Endothelial cell of umbilical vein (primary cell): Measurements from ENCODE around the gene SRGAP3.

ENCODE experiments used
- CTCF ChIP-seq, 2 donors: IDR thresholded peaks; 1 replicate in 1 of 2; 2 replicates in 1 of 2; pipeline ENCODE4 v1.5.1; 2011; ENCODE audit warnings: low read length in 2 of 2, mild to moderate bottlenecking in 2 of 2, moderate library complexity in 2 of 2, control low read depth in 1 of 2, inconsistent platforms in 1 of 2, low read depth in 1 of 2; ENCODE audit not compliant: insufficient read depth in 1 of 2; ENCODE audit errors: extremely low read depth in 1 of 2
- EZH2 ChIP-seq: IDR thresholded peaks from 2 replicates; pipeline ENCODE4 v1.6.1; 2012; ENCODE audit warnings: borderline replicate concordance, low read depth, mild to moderate bottlenecking, moderate library complexity, low read length, inconsistent platforms; ENCODE audit not compliant: severe bottlenecking
- FOS ChIP-seq: IDR thresholded peaks from 2 replicates; pipeline ENCODE4 v1.6.1; 2011; ENCODE audit warnings: mild to moderate bottlenecking, low read length, moderate library complexity, borderline replicate concordance; ENCODE audit not compliant: insufficient read depth
- GATA2 ChIP-seq: IDR thresholded peaks from 2 replicates; pipeline ENCODE4 v1.7.0; 2011; ENCODE audit warnings: low read depth, mild to moderate bottlenecking, moderate library complexity, mixed read lengths, low read length; ENCODE audit not compliant: insufficient read length, insufficient read depth
- JUN ChIP-seq: IDR thresholded peaks from 2 replicates; pipeline ENCODE4 v1.6.1; 2011; ENCODE audit warnings: borderline replicate concordance, low read depth; ENCODE audit not compliant: insufficient read length, insufficient read depth
- MAX ChIP-seq: IDR thresholded peaks from 2 replicates; pipeline ENCODE4 v1.6.1; 2011; ENCODE audit not compliant: insufficient read depth, insufficient read length
- MYC ChIP-seq: IDR thresholded peaks from one replicate; pipeline ENCODE4 v1.6.1; 2011; ENCODE audit warnings: mild to moderate bottlenecking, low read depth, low read length
- POLR2A ChIP-seq: IDR thresholded peaks from 2 replicates; pipeline ENCODE4 v1.6.1; 2012; ENCODE audit warnings: low read depth, mild to moderate bottlenecking, control low read depth, low read length
- POLR2AphosphoS5 ChIP-seq: IDR thresholded peaks from 2 replicates; pipeline ENCODE4 v1.6.1; 2012; ENCODE audit warnings: low read depth, mild to moderate bottlenecking, control low read depth, low read length, moderate library complexity; ENCODE audit not compliant: insufficient read depth

- TF ChIP-seq CTCF (IDR thresholded peaks at IDR 0.05; ENCODE audit: extremely low read depth in 1 of 2, insufficient read depth in 1 of 2, low read depth in 1 of 2, low read length in 2 of 2) (no peak), POLR2AphosphoS5 (no peak), EZH2 (no peak), POLR2A (no peak), MYC (no peak), GATA2 (no peak), MAX (no peak), FOS (no peak), JUN (no peak)
These were observed 76.0 kb downstream of the SRGAP3 start for GRCh38 chr3:9173445-9173844.
